Panc1 (cell line): ENCODE measurements around the gene TXNIP. TPM values are rescaled to one million over a fixed set of nuclear protein-coding genes. Genes with fewer than 3 reads are reported as not detected.
A peak's percentile ranks its signal among the peaks of the same experiment; 100 is the strongest.

ENCODE experiments used
- ATAC-seq: fragments of 200-7000 bp; cut with Tn5 transposase; 2 replicates; pipeline ENCODE4 v1.9.1; 2020; ENCODE audit warnings: mild to moderate bottlenecking, moderate library complexity
- Bru-seq: library from RNA; stranded (reverse); fragments of 400-500 nt; gene quantifications from one replicate; lab custom pipeline; 2021; lab: Mats Ljungman, UMichigan
- BruChase-seq, 2 experiments: library from RNA; stranded (reverse); fragments of 400-500 nt; gene quantifications; one replicate each; lab custom pipeline; 2021; lab: Mats Ljungman, UMichigan
- BruUV-seq: library from RNA; stranded (reverse); fragments of 400-500 nt; replicated peaks from 2 replicates; lab custom pipeline; 2021; lab: Mats Ljungman, UMichigan
- CTCF ChIA-PET: fragments of 300-600 bp; sonication (Branson Sonifier 250); formaldehyde crosslinking; loops from one replicate; lab custom pipeline; 2022; ENCODE audit warnings: antibody characterized with exemption; lab: Charles Lee
- POLR2A ChIA-PET: fragments of 300-600 bp; sonication (Branson Sonifier 250); formaldehyde crosslinking; loops from one replicate; lab custom pipeline; 2022; ENCODE audit warnings: antibody characterized with exemption; lab: Charles Lee
- DNase-seq: peaks from one replicate; pipeline ENCODE4 v3.0.0-alpha.2; 2010; ENCODE audit warnings: low read depth, low spot score
- H3K27ac ChIP-seq: 2 replicates; pipeline ENCODE4 v1.5.1; 2011; ENCODE audit warnings: mild to moderate bottlenecking, low read length, inconsistent platforms
- H3K27me3 ChIP-seq: fragments of 200-500 bp; sonication (Bioruptor generic); 2 replicates; pipeline ENCODE4 v1.6.0; 2014; ENCODE audit warnings: low read length, inconsistent platforms; ENCODE audit not compliant: control insufficient read depth, insufficient read depth
- H3K36me3 ChIP-seq: fragments of 200-500 bp; sonication (Bioruptor generic); 2 replicates; pipeline ENCODE4 v1.5.1; 2014; ENCODE audit warnings: inconsistent platforms, mild to moderate bottlenecking, low read length, moderate library complexity; ENCODE audit not compliant: control insufficient read depth, insufficient read depth
- H3K4me1 ChIP-seq: 2 replicates; pipeline ENCODE4 v1.5.1; 2011; ENCODE audit warnings: inconsistent platforms, mild to moderate bottlenecking, low read length, moderate library complexity; ENCODE audit not compliant: control insufficient read depth, insufficient read depth
- H3K4me3 ChIP-seq, 2 experiments: 2 replicates each; pipeline ENCODE4 v1.5.1; 2011 to 2012; ENCODE audit warnings: low read depth in 2 of 2, low read length in 2 of 2, mild to moderate bottlenecking in 2 of 2, inconsistent platforms in 1 of 2, moderate library complexity in 1 of 2
- H3K9me3 ChIP-seq: fragments of 200-500 bp; sonication (Bioruptor generic); 2 replicates; pipeline ENCODE4 v1.5.1; 2014; ENCODE audit warnings: low read depth, mild to moderate bottlenecking, inconsistent platforms, low read length, moderate library complexity; ENCODE audit not compliant: control insufficient read depth, insufficient read depth
- POLR2AphosphoS5 ChIP-seq: IDR thresholded peaks from 2 replicates; pipeline ENCODE4 v1.6.1; 2012; ENCODE audit warnings: mild to moderate bottlenecking, low read depth, low read length, moderate library complexity
- SIN3A ChIP-seq: IDR thresholded peaks from 2 replicates; pipeline ENCODE4 v1.6.1; 2012; ENCODE audit warnings: low read depth, mild to moderate bottlenecking, low read length, moderate library complexity, borderline replicate concordance; ENCODE audit not compliant: insufficient read depth
- TCF7L2 ChIP-seq: IDR thresholded peaks from 2 replicates; pipeline ENCODE4 v1.6.1; 2011; ENCODE audit warnings: mild to moderate bottlenecking, low read depth, low read length, inconsistent platforms
- in situ Hi-C: cut with HindIII; loops from 2 replicates; pipeline ENCODE4 v1.10.0; 2016; ENCODE audit warnings: low sequenced_read_pairs, low pct_unique_long_range_greater_than_20kb
- intact Hi-C: fragments of 100-400 bp; cut with micrococcal nuclease; formaldehyde crosslinking; loops from one replicate; pipeline ENCODE4 v1.10.0; 2022; ENCODE audit not compliant: unreplicated experiment
- long read RNA-seq: library from polyadenylated mRNA; unstranded; transcript quantifications from one replicate; pipeline ENCODE4 v2.0.0, GENCODE V29; 2021; ENCODE audit not compliant: unreplicated experiment
- polyA plus RNA-seq: library from polyadenylated mRNA; unstranded; fragments of >200 nt; gene quantifications from one replicate; pipeline ENCODE4 v1.2.1, GENCODE V29; 2012; ENCODE audit warnings: missing spikeins; ENCODE audit not compliant: insufficient read length
- total RNA-seq: library from RNA; stranded (reverse); gene quantifications from one replicate; pipeline ENCODE4 v1.2.1, GENCODE V29; 2021; ENCODE audit not compliant: unreplicated experiment
- TF ChIP-seq, protein P1 (sequence below), 2 experiments: IDR thresholded peaks; 2 replicates each; pipeline ENCODE4 v1.6.1; 2011 to 2012; ENCODE audit warnings: low read depth in 2 of 2, control low read depth in 1 of 2, low read length in 1 of 2, mild to moderate bottlenecking in 1 of 2, moderate library complexity in 1 of 2; ENCODE audit not compliant: insufficient read depth in 1 of 2
- TF ChIP-seq, protein P2 (sequence below): fragments of 450-650 bp; IDR thresholded peaks from 2 replicates; pipeline ENCODE4 v1.5.1; 2017; ENCODE audit warnings: mild to moderate bottlenecking

Gene TXNIP, protein sequence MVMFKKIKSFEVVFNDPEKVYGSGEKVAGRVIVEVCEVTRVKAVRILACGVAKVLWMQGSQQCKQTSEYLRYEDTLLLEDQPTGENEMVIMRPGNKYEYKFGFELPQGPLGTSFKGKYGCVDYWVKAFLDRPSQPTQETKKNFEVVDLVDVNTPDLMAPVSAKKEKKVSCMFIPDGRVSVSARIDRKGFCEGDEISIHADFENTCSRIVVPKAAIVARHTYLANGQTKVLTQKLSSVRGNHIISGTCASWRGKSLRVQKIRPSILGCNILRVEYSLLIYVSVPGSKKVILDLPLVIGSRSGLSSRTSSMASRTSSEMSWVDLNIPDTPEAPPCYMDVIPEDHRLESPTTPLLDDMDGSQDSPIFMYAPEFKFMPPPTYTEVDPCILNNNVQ
- total RNA-seq, result 15.2 TPM
- polyA plus RNA-seq, result 21.1 TPM
- Bru-seq, nascent RNA, result percentile 87 among the genes with signal in this experiment
- BruChase-seq, experiment 1, labeled RNA remaining after a 2-hour chase, result percentile 96 among the genes with signal in this experiment
- percentile 82 among the genes with signal in this experiment for BruChase-seq, experiment 2, labeled RNA remaining after a 6-hour chase
- long read RNA-seq, transcript TXNIP-204 (8 exons, 2,926 nt), result major isoform, 9 of 16 reads
- long read RNA-seq, partial matches to known transcripts, result 3 of 16 reads
- long read RNA-seq, other reads (novel, unspliced or antisense), result 2 of 16 reads

DNA sequence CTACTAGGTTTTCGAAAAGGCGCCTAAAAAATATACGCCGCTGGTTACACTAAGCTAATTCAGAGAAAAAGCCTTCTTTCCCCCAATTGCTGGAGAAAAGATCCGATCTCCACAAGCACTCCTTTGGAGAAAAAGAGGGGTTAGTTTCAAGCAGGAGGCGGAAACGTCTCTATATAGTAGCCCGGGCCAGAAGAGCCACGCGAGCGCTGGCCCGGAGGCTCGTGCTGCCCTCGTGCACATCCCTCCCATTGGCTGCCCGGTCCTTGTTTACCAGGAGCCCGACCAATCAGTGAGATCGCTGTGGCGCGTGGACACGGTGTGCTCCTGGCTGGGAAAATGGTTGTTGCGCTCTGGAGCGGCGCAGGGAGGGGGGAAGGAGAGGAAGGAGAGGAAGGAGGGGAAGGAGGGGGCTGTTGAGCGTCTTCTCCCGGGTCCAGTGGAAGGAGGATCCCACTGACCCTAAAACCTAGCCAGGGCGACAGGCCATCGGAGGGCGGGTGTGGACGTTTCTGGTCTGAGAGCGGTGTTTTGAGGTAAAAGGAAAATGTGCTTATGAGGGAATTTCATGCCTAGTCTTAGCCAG lies at the start of gene TXNIP:
TXNIP (minus strand) TSS at position 147 of the 583 bp plus-strand sequence. CDS start 313 bp downstream, outside the sequence.
- Histone ChIP-seq H3K4me3 (peak within 1 kb of the TSS; percentile 61 to 73), H3K27me3 (no peaks in the 10 kb centered on the region; the same call in 1 of the 2 replicates), H3K9me3 (no peaks in the 10 kb centered on the region), H3K36me3 (peaks cover 2% of the 10 kb centered on the region; the same call in 1 of the 2 replicates), H3K4me1 (peaks cover 16% of the 10 kb centered on the region), H3K27ac (peak within 1 kb of the TSS; percentile 84)
- CTCF ChIA-PET, result interaction anchor here (1.6 kb wide), 1 partner anchor 11 kb away, joined by 5 read pairs; no protein-coding TSS in a partner anchor
- ATAC-seq (peak; percentile 100), DNase-seq (no peak)
- BruUV-seq, result no TSS peak
- POLR2A ChIA-PET, result interaction anchor here (0.6 to 0.7 kb wide), 3 partner anchors 17 to 380 kb away, joined by 3 to 4 read pairs (median 3); no protein-coding TSS in a partner anchor
- intact Hi-C loops (no loop called here), in situ Hi-C loops (no loop called here)
- TF ChIP-seq, protein P1, sequence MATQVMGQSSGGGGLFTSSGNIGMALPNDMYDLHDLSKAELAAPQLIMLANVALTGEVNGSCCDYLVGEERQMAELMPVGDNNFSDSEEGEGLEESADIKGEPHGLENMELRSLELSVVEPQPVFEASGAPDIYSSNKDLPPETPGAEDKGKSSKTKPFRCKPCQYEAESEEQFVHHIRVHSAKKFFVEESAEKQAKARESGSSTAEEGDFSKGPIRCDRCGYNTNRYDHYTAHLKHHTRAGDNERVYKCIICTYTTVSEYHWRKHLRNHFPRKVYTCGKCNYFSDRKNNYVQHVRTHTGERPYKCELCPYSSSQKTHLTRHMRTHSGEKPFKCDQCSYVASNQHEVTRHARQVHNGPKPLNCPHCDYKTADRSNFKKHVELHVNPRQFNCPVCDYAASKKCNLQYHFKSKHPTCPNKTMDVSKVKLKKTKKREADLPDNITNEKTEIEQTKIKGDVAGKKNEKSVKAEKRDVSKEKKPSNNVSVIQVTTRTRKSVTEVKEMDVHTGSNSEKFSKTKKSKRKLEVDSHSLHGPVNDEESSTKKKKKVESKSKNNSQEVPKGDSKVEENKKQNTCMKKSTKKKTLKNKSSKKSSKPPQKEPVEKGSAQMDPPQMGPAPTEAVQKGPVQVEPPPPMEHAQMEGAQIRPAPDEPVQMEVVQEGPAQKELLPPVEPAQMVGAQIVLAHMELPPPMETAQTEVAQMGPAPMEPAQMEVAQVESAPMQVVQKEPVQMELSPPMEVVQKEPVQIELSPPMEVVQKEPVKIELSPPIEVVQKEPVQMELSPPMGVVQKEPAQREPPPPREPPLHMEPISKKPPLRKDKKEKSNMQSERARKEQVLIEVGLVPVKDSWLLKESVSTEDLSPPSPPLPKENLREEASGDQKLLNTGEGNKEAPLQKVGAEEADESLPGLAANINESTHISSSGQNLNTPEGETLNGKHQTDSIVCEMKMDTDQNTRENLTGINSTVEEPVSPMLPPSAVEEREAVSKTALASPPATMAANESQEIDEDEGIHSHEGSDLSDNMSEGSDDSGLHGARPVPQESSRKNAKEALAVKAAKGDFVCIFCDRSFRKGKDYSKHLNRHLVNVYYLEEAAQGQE (IDR thresholded peaks at IDR 0.05; ENCODE audit: insufficient read depth in 1 of 2, low read depth in 2 of 2, low read length in 1 of 2), result no peak
- TF ChIP-seq POLR2AphosphoS5, result peak; percentile 70; the same call in 1 of the 2 replicates
- 0 out of 2 replicates have a peak, but pooled peaks have one; percentile 31 for TF ChIP-seq TCF7L2
- TF ChIP-seq SIN3A, result 0 out of 2 replicates have a peak, but pooled peaks have one; percentile 80

DNA sequence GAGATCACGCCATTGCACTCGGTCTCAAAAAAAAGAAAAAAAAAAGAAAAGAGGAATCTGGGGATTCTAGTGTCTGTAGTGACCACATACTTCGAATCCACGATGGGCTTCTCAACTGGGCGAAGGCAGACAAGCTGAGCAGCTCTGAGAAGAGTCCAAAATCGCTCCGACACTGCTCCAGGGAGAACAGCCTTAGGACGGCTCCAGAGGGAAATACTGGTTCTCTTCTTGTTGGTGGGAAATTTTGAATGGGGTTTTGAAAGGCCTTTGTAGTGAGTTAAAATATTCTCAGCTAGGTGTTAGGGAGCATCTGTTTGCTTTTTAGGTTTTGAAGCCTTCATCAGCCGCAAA lies 43.4 kb upstream of the TXNIP start:
- Histone ChIP-seq H3K27me3 (no peaks in the 10 kb centered on the region), H3K27ac (peak overlapping the region; percentile 58), H3K4me1 (peaks cover 2% of the 10 kb centered on the region; the same call in 1 of the 2 replicates), H3K9me3 (no peaks in the 10 kb centered on the region), H3K36me3 (no peaks in the 10 kb centered on the region), H3K4me3 (peak overlapping the region; percentile 66 to 99)
- ChIA-PET POLR2A (interaction anchor here (1.1 to 4.4 kb wide), 2 partner anchors 10 to 12 kb away, joined by 4 to 26 read pairs; no protein-coding TSS in a partner anchor), CTCF (no interaction called here)
- no peak for ATAC-seq
- in situ Hi-C loops, result no loop called here
- intact Hi-C loops, result no loop called here
- no TSS peak for BruUV-seq
- DNase-seq, result no peak
- TF ChIP-seq TCF7L2 (no peak), SIN3A (no peak), POLR2AphosphoS5 (no peak)
- TF ChIP-seq, protein P2, sequence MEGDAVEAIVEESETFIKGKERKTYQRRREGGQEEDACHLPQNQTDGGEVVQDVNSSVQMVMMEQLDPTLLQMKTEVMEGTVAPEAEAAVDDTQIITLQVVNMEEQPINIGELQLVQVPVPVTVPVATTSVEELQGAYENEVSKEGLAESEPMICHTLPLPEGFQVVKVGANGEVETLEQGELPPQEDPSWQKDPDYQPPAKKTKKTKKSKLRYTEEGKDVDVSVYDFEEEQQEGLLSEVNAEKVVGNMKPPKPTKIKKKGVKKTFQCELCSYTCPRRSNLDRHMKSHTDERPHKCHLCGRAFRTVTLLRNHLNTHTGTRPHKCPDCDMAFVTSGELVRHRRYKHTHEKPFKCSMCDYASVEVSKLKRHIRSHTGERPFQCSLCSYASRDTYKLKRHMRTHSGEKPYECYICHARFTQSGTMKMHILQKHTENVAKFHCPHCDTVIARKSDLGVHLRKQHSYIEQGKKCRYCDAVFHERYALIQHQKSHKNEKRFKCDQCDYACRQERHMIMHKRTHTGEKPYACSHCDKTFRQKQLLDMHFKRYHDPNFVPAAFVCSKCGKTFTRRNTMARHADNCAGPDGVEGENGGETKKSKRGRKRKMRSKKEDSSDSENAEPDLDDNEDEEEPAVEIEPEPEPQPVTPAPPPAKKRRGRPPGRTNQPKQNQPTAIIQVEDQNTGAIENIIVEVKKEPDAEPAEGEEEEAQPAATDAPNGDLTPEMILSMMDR, result no peak
- TF ChIP-seq, protein P1 (IDR thresholded peaks at IDR 0.05; ENCODE audit: insufficient read depth in 1 of 2, low read depth in 2 of 2, low read length in 1 of 2), result no peak
